ENCODE data around the gene METTL25.

Gene METTL25

GRCh38 chr12:82461836-82462235, 103.5 kb downstream of the METTL25 start:
- no peak for TF ChIP-seq CTCF (IDR thresholded peaks at IDR 0.05; ENCODE audit: extremely low read depth, missing control alignments)
- DNase-seq (ENCODE audit: low spot score): no peak

- no peak for TF ChIP-seq CTCF (IDR thresholded peaks at IDR 0.05; ENCODE audit: extremely low read depth, missing control alignments)
Measured at GRCh38 chr12:82468563-82468962, 110.2 kb downstream of the METTL25 start.

GRCh38 chr12:82470906-82471512, 112.7 kb downstream of the METTL25 start:
- TF ChIP-seq CTCF (IDR thresholded peaks at IDR 0.05; ENCODE audit: extremely low read depth, missing control alignments): no peak
- no peak for DNase-seq (ENCODE audit: low spot score)

More at GRCh38 chr12:82468563-82468962, 110.2 kb downstream of the METTL25 start:
- no peak for DNase-seq (ENCODE audit: low spot score)

- no peak for DNase-seq (ENCODE audit: low spot score)
- TF ChIP-seq CTCF (IDR thresholded peaks at IDR 0.05; ENCODE audit: extremely low read depth, missing control alignments): no peak
Measured at GRCh38 chr12:82473111-82473754, 114.9 kb downstream of the METTL25 start.

GRCh38 chr12:82474181-82474797, 116.0 kb downstream of the METTL25 start:
- TF ChIP-seq CTCF (IDR thresholded peaks at IDR 0.05; ENCODE audit: extremely low read depth, missing control alignments): no peak
- DNase-seq (ENCODE audit: low spot score): no peak

- DNase-seq (ENCODE audit: low spot score): no peak
- no peak for TF ChIP-seq CTCF (IDR thresholded peaks at IDR 0.05; ENCODE audit: extremely low read depth, missing control alignments)
Measured at GRCh38 chr12:82474798-82475184, 116.5 kb downstream of the METTL25 start.

GRCh38 chr12:82475211-82475610, 116.9 kb downstream of the METTL25 start:
- TF ChIP-seq CTCF (IDR thresholded peaks at IDR 0.05; ENCODE audit: extremely low read depth, missing control alignments): no peak
- DNase-seq (ENCODE audit: low spot score): no peak
